GM12878 (cell line): ENCODE data around the gene FGFR2. TPM values are rescaled to one million over a fixed set of nuclear protein-coding genes. Genes with fewer than 3 reads are reported as not detected.

Experiments used
- ATAC-seq: fragments of 200-7000 bp; cut with Tn5 transposase; 3 replicates; pipeline ENCODE4 v1.9.1; 2020; ENCODE audit warnings: mild to moderate bottlenecking, moderate library complexity
- BruUV-seq: library from RNA; stranded (reverse); fragments of 400-500 nt; replicated peaks from 2 replicates; lab custom pipeline; 2021; lab: Mats Ljungman, UMichigan
- CTCF ChIA-PET: fragments of 300-600 bp; sonication (Branson Sonifier 250); formaldehyde crosslinking; extraction: SDS; loops from one replicate; lab custom pipeline; 2021; ENCODE audit warnings: inconsistent platforms; lab: Yijun Ruan, JAX
- POLR2A ChIA-PET: fragments of 350-600 bp; formaldehyde crosslinking; extraction: SDS; loops from one replicate; lab custom pipeline; 2021; ENCODE audit warnings: inconsistent platforms; lab: Charles Lee
- RAD21 ChIA-PET: fragments of 300-600 bp; sonication (Branson Sonifier 250); formaldehyde crosslinking; loops from one replicate; lab custom pipeline; 2023; ENCODE audit warnings: antibody characterized with exemption; ENCODE audit not compliant: unreplicated experiment; lab: Charles Lee
- SMC1A ChIA-PET: fragments of 300-600 bp; sonication (Branson Sonifier 250); formaldehyde crosslinking; loops from one replicate; lab custom pipeline; 2023; ENCODE audit not compliant: unreplicated experiment, uncharacterized antibody; lab: Charles Lee
- DNase-seq: peaks from one replicate; pipeline ENCODE4 v3.0.0-alpha.2; 2011; ENCODE audit warnings: low read depth, low spot score
- FAIRE-seq: peaks from 3 replicates; lab custom pipeline; 2011; peaks lifted over from hg19 to GRCh38; lab: Jason Lieb, UNC
- H2AFZ ChIP-seq: 2 replicates; pipeline ENCODE4 v1.6.0; 2011; ENCODE audit warnings: low read depth, low read length, control low read depth; ENCODE audit not compliant: control insufficient read depth
- H3K27ac ChIP-seq: 2 replicates; pipeline ENCODE4 v1.5.1; 2011; ENCODE audit warnings: control low read depth; ENCODE audit not compliant: control insufficient read depth, insufficient read depth
- H3K27me3 ChIP-seq, 2 experiments: replicated peaks in 1 of 2; 2 replicates each; pipeline versions ENCODE4 v1.6.0 to v1.6.1; 2011; ENCODE audit warnings: low read length in 1 of 2; ENCODE audit not compliant: control insufficient read depth in 2 of 2, insufficient read depth in 2 of 2
- H3K36me3 ChIP-seq, 2 experiments: 2 replicates each; pipeline ENCODE4 v1.5.1; 2011; ENCODE audit warnings: low read length in 1 of 2; ENCODE audit not compliant: control insufficient read depth in 2 of 2, insufficient read depth in 2 of 2
- H3K4me1 ChIP-seq: 2 replicates; pipeline ENCODE4 v1.6.1; 2011; ENCODE audit warnings: mild to moderate bottlenecking, low read length, moderate library complexity, mixed read lengths; ENCODE audit not compliant: control insufficient read depth, insufficient read depth
- H3K4me2 ChIP-seq: 2 replicates; pipeline ENCODE4 v1.6.0; 2011; ENCODE audit warnings: control low read depth; ENCODE audit not compliant: control insufficient read depth, insufficient read depth
- H3K4me3 ChIP-seq: fragments of 200-600 bp; sonication (generic); 2 replicates; pipeline ENCODE4 v1.5.1; 2016
- H3K79me2 ChIP-seq: 2 replicates; pipeline ENCODE4 v1.6.0; 2011; ENCODE audit warnings: low read length; ENCODE audit not compliant: control insufficient read depth, insufficient read depth
- H3K9ac ChIP-seq: 2 replicates; pipeline ENCODE4 v1.8.0; 2011; ENCODE audit warnings: low read length, control low read depth, mixed read lengths; ENCODE audit not compliant: control insufficient read depth, insufficient read depth
- H3K9me3 ChIP-seq: replicated peaks from 3 replicates; pipeline ENCODE4 v1.5.1; 2011; ENCODE audit warnings: mild to moderate bottlenecking, low read length; ENCODE audit not compliant: control insufficient read depth, insufficient read depth
- H4K20me1 ChIP-seq: 2 replicates; pipeline ENCODE4 v1.6.0; 2011; ENCODE audit not compliant: control insufficient read depth, insufficient read depth
- CEBPB ChIP-seq, 2 experiments: fragments of 150-350 bp in 1 of 2; IDR thresholded peaks; 2 replicates each; pipeline ENCODE4 v1.6.1; 2012 to 2014; ENCODE audit warnings: low read depth in 2 of 2, low read length in 2 of 2, borderline replicate concordance in 1 of 2, inconsistent platforms in 1 of 2
- MYB ChIP-seq: fragments of 150-350 bp; IDR thresholded peaks from 2 replicates; pipeline ENCODE4 v1.6.1; 2014; ENCODE audit warnings: mild to moderate bottlenecking, low read depth, low read length, borderline replicate concordance
- NKRF ChIP-seq: fragments of 450-650 bp; conservative IDR thresholded peaks from 2 replicates; pipeline ENCODE4 v1.6.1; 2017; ENCODE audit warnings: mild to moderate bottlenecking, moderate library complexity
- NR2C2 ChIP-seq: IDR thresholded peaks from 2 replicates; pipeline ENCODE4 v1.6.1; 2011; ENCODE audit warnings: borderline replicate concordance, low read depth; ENCODE audit not compliant: control insufficient read depth, insufficient read length
- TCF7 ChIP-seq: IDR thresholded peaks from 2 replicates; pipeline ENCODE4 v1.6.1; 2014; ENCODE audit warnings: antibody characterized with exemption, borderline replicate concordance
- WGBS: methylation state at CpG from one replicate; pipeline ENCODE4 v1.1.6; 2016; ENCODE audit warnings: low lambda C conversion rate; ENCODE audit not compliant: insufficient replicate concordance, insufficient coverage; ENCODE audit errors: missing lambda C conversion rate; 5-methylcytosine and 5-hydroxymethylcytosine counted together
- in situ Hi-C: fragments of 300-500 bp; cut with MboI; formaldehyde crosslinking; loops from 9 replicates; pipeline ENCODE4 v1.14.3; 2018; ENCODE audit warnings: mixed read lengths
- intact Hi-C: fragments of 100-400 bp; cut with micrococcal nuclease; formaldehyde crosslinking; loops from one replicate; pipeline ENCODE4 v1.14.2; 2022; ENCODE audit not compliant: unreplicated experiment
- polyA plus RNA-seq, 11 experiments: library from polyadenylated mRNA; depleted of rRNA in 4 of 11; unstranded in 6 of 11; stranded (reverse) in 5 of 11; fragments of >200 nt; fragmentation: Nextera tagmentation in 4 of 11; fragmentation: Illumina TruSeq in 1 of 11; extraction: Ambion mirVana in 4 of 11; extraction: Trizol in 1 of 11; gene quantifications; 1 replicate in 1 of 11; 2 replicates in 10 of 11; pipeline versions ENCODE4 v1.2.1 to v1.2.3, GENCODE V29; 2011 to 2016; ENCODE audit warnings: inconsistent platforms in 2 of 11, missing spikeins in 2 of 11, low read depth in 1 of 11
- total RNA-seq, 4 experiments: library from RNA; depleted of rRNA in 3 of 4; stranded (reverse); fragments of >200 nt in 3 of 4; fragmentation: Illumina TruSeq in 1 of 4; extraction: Trizol in 1 of 4; gene quantifications; 2 replicates each; pipeline versions ENCODE4 v1.2.1 to v1.2.3, GENCODE V29; 2013 to 2021

The FGFR2 gene
- total and polyA plus RNA-seq, 10 of the 15 experiments (the other 5 are each of a cell fraction or from before 2014, with no cell fraction given): 0.04 to 0.15 TPM; not detected in 8

- BruUV-seq: no TSS peak
- H3K9me3 ChIP-seq: no peaks in the 10 kb centered on the region
- H3K79me2 ChIP-seq: no peaks in the 10 kb centered on the region
- DNase-seq: no peak
- no peak overlapping the region for H3K9ac ChIP-seq
- H3K4me1 ChIP-seq: no peaks in the 10 kb centered on the region
- RAD21 ChIA-PET: no interaction called here
- POLR2A ChIA-PET: no interaction called here
- TF ChIP-seq TCF7 (no peak), MYB (no peak), CEBPB (IDR thresholded peaks at IDR 0.05; ENCODE audit: borderline replicate concordance in 1 of 2, low read depth in 2 of 2, low read length in 2 of 2) (no peak), NR2C2 (no peak), NKRF (no peak)
- TF ChIP-seq, all 136 proteins: peak for 0
- no peaks in the 10 kb centered on the region for H3K27me3 ChIP-seq
- FAIRE-seq (no peak), ATAC-seq (no peak)
- H3K4me2 ChIP-seq: no peak overlapping the region
- CTCF ChIA-PET: interaction anchor here (0.7 kb wide), 1 partner anchor 8 kb away, joined by 3 read pairs; no protein-coding TSS in a partner anchor
- no peak overlapping the region for H3K4me3 ChIP-seq
- WGBS: 20% methylated on average over 8 of the region's 8 CpGs
- H2AFZ ChIP-seq: no peak overlapping the region
- intact Hi-C loops (loop anchor here (5.0 kb wide), 1 partner anchor 82 kb away; no protein-coding TSS in a partner anchor), in situ Hi-C loops (no loop called here)
- H4K20me1 ChIP-seq: no peaks in the 10 kb centered on the region
- SMC1A ChIA-PET: interaction anchor here (0.8 kb wide), 1 partner anchor 30 kb away, joined by 3 read pairs; no protein-coding TSS in a partner anchor
- H3K27ac ChIP-seq: no peak overlapping the region
- no peaks in the 10 kb centered on the region for H3K36me3 ChIP-seq
Measured at GRCh38 chr10:121444520-121445165, 153.6 kb downstream of the FGFR2 start.
